T-helper 22 cell (primary cell): Measurements from ENCODE around the gene MICB.
"Not testable (repeated sequence)": the region's sequence is repeated elsewhere in the genome, so short reads cannot be mapped to it uniquely, and the experiment has no call there.

ENCODE experiments used
- DNase-seq: peaks from one replicate; pipeline ENCODE4 v3.0.0-alpha.2; 2020; ENCODE audit warnings: low read depth

The MICB gene

GRCh38 chr6:31497531-31498476, at the start of gene MICB:
Gene MICB (plus strand): TSS chr6:31498145. CDS start chr6:31498194, 49 bp downstream.
- peak; percentile 88 for DNase-seq

GRCh38 chr6:31450751-31451150, 47.2 kb upstream of the MICB start:
- DNase-seq: no peak

- DNase-seq: no peak
These were observed 45.1 kb upstream of the MICB start for GRCh38 chr6:31452859-31453258.

- no peak for DNase-seq
These were observed 44.7 kb upstream of the MICB start for GRCh38 chr6:31453259-31453658.

- DNase-seq: not testable (repeated sequence)
These were observed 38.1 kb upstream of the MICB start for GRCh38 chr6:31459864-31460263.

GRCh38 chr6:31460361-31461025, 37.5 kb upstream of the MICB start:
- DNase-seq: no peak

GRCh38 chr6:31462026-31462963, 35.6 kb upstream of the MICB start:
- no peak for DNase-seq

GRCh38 chr6:31462964-31463870, 34.7 kb upstream of the MICB start:
- peak; percentile 88 for DNase-seq

GRCh38 chr6:31464252-31465184, 33.4 kb upstream of the MICB start:
- no peak for DNase-seq

GRCh38 chr6:31465185-31465536, 32.8 kb upstream of the MICB start:
- DNase-seq: no peak

- no peak for DNase-seq
These were observed 32.2 kb upstream of the MICB start for GRCh38 chr6:31465718-31466117.

GRCh38 chr6:31466466-31466865, 31.5 kb upstream of the MICB start:
- DNase-seq: no peak

GRCh38 chr6:31467151-31467550, 30.8 kb upstream of the MICB start:
- DNase-seq: no peak

- DNase-seq: no peak
These were observed 29.6 kb upstream of the MICB start for GRCh38 chr6:31468311-31468710.

GRCh38 chr6:31470801-31471200, 27.1 kb upstream of the MICB start:
- no peak for DNase-seq

GRCh38 chr6:31471711-31472110, 26.2 kb upstream of the MICB start:
- DNase-seq: no peak

GRCh38 chr6:31472259-31472658, 25.7 kb upstream of the MICB start:
- no peak for DNase-seq

GRCh38 chr6:31473244-31473643, 24.7 kb upstream of the MICB start:
- no peak for DNase-seq

- DNase-seq: no peak
These were observed 23.9 kb upstream of the MICB start for GRCh38 chr6:31473780-31474761.
